Measurements from ENCODE around the gene QSOX2. TPM values are rescaled to one million over a fixed set of nuclear protein-coding genes. Genes with fewer than 3 reads are reported as not detected.

Gene QSOX2
- total RNA-seq, 2 donors from 2014 or later = 8.8 to 22.7 TPM

GRCh38 chr9:136289651-136290507 is 44.3 kb upstream of the QSOX2 start:
- no peak for ATAC-seq
- H3K9me3 ChIP-seq = no peaks in the 10 kb centered on the region
- no peak overlapping the region for H3K27ac ChIP-seq
- no peak for DNase-seq
- TF ChIP-seq CTCF (IDR thresholded peaks at IDR 0.05) (no peak), POLR2A (IDR thresholded peaks at IDR 0.05) (no peak)
- H3K4me3 ChIP-seq = no peak overlapping the region
- H3K36me3 ChIP-seq (replicated peaks in 1 of 2; ENCODE audit: insufficient read depth in 1 of 2, low read depth in 2 of 2) = no peaks in the 10 kb centered on the region
- WGBS, 2 donors = 82 to 89% methylated on average over 17 to 28 of the region's 30 CpGs
- no peaks in the 10 kb centered on the region for H3K4me1 ChIP-seq
- intact Hi-C loops (cut with DNase I) = no loop called here
- H3K27me3 ChIP-seq = no peaks in the 10 kb centered on the region

- intact Hi-C loops (cut with DNase I) = no loop called here
- DNase-seq (no peak), ATAC-seq (no peak)
- Histone ChIP-seq H3K4me1 (peaks cover 9% of the 10 kb centered on the region), H3K27me3 (no peaks in the 10 kb centered on the region), H3K36me3 (replicated peaks in 1 of 2; ENCODE audit: insufficient read depth in 1 of 2, low read depth in 2 of 2) (no peaks in the 10 kb centered on the region), H3K27ac (no peak overlapping the region), H3K4me3 (no peak overlapping the region), H3K9me3 (no peaks in the 10 kb centered on the region)
- WGBS, 2 donors = 63 to 69% methylated on average over 14 to 21 of the region's 21 CpGs
- no peak for TF ChIP-seq CTCF (IDR thresholded peaks at IDR 0.05)
- TF ChIP-seq POLR2A (IDR thresholded peaks at IDR 0.05) = no peak
Observed at GRCh38 chr9:136287960-136288753, 42.5 kb upstream of the QSOX2 start.

DNA sequence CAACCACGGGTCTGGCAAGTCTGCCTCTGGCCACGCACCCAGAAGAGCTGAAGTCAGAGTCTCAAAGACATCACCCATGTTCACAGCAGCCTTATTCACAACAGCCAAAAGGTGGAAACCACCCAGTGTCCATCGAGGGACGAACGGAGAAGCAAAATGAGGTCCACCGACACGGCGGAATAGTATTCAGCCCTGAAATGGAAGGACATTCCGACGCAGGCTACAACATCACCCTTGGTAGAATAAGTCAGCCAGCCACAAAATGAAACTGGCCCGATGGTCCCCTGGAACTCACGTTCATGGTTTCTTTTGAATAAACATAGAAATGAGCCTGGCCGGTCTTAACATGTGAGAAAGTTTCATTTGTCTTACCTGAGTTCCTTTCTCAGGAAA is 41.4 kb upstream of the QSOX2 start:
- no peak overlapping the region for H3K27ac ChIP-seq
- H3K4me3 ChIP-seq = no peak overlapping the region
- ATAC-seq = no peak
- DNase-seq = no peak
- TF ChIP-seq CTCF (IDR thresholded peaks at IDR 0.05) (no peak), POLR2A (IDR thresholded peaks at IDR 0.05) (no peak)
- H3K36me3 ChIP-seq (replicated peaks in 1 of 2; ENCODE audit: insufficient read depth in 1 of 2, low read depth in 2 of 2) = no peaks in the 10 kb centered on the region
- no peaks in the 10 kb centered on the region for H3K9me3 ChIP-seq
- no peaks in the 10 kb centered on the region for H3K27me3 ChIP-seq
- intact Hi-C loops (cut with DNase I) = no loop called here
- peaks cover 21% of the 10 kb centered on the region for H3K4me1 ChIP-seq
- WGBS, 2 donors = 85 to 91% methylated on average over 13 of the region's 13 CpGs

DNA sequence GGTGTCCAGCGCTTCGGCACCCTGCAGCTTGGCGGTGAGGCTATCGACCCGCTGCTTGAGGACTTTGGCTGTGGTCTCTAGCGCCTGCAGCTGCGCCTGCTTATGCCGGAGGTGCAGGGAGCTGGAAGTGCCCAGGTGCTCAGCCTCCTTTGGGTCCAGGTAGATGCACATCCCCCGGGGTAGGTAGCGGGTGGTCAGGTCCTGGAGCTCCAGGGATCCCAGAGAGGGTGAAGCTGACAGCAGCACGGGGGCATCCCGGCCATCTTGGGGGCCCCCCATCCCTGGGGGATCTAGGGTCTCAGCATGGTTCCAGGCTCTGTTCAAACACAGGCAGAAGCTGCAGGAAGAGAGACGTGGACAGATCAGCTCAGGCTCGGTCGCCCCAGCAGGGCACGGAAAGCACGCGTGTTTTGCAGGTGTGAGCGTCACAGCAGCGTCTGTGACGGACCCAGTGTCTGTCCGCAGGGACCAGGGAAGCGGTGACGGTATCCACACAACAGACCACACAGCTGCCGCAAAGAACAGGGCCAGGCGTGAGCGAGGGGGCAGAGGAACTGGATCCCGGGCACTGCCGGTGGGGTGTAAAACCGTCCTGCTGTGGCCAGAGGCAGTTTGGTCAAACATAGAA is 40.9 kb upstream of the QSOX2 start:
- DNase-seq = no peak
- Histone ChIP-seq H3K36me3 (replicated peaks in 1 of 2; ENCODE audit: insufficient read depth in 1 of 2, low read depth in 2 of 2) (no peaks in the 10 kb centered on the region), H3K27ac (no peak overlapping the region), H3K9me3 (no peaks in the 10 kb centered on the region), H3K4me1 (peaks cover 24% of the 10 kb centered on the region), H3K4me3 (no peak overlapping the region), H3K27me3 (no peaks in the 10 kb centered on the region)
- intact Hi-C loops (cut with DNase I) = no loop called here
- no peak for ATAC-seq
- no peak for TF ChIP-seq POLR2A (IDR thresholded peaks at IDR 0.05)
- no peak for TF ChIP-seq CTCF (IDR thresholded peaks at IDR 0.05)
- 85 to 87% methylated on average over 13 to 29 of the region's 30 CpGs for WGBS, 2 donors

Measured in body of pancreas (tissue), 4 donors.